GM12878 (cell line): ENCODE results near the gene MYO9B.

ENCODE experiments used
- CHD2 ChIP-seq: IDR thresholded peaks from 2 replicates; pipeline ENCODE4 v1.6.1; 2011; ENCODE audit warnings: low read depth, low read length, improper control_type of control experiment, borderline replicate concordance
- E2F4 ChIP-seq: IDR thresholded peaks from 2 replicates; pipeline ENCODE4 v1.6.1; 2012; ENCODE audit warnings: low read depth, low read length, improper control_type of control experiment
- EP300 ChIP-seq, 2 experiments: fragments of 150-350 bp in 1 of 2; IDR thresholded peaks; 2 replicates each; pipeline ENCODE4 v1.6.1; 2011 to 2012; ENCODE audit warnings: low read depth in 2 of 2, low read length in 2 of 2, borderline replicate concordance in 1 of 2, improper control_type of control experiment in 1 of 2, inconsistent platforms in 1 of 2; ENCODE audit not compliant: control insufficient read depth in 1 of 2
- NR2C1 ChIP-seq: fragments of 450-650 bp; IDR thresholded peaks from 2 replicates; pipeline ENCODE4 v1.6.1; 2017; ENCODE audit warnings: antibody characterized with exemption, mild to moderate bottlenecking, moderate library complexity
- PBX3 ChIP-seq: IDR thresholded peaks from 2 replicates; pipeline ENCODE4 v1.6.1; 2011; ENCODE audit warnings: mild to moderate bottlenecking, low read depth, low read length, moderate library complexity; ENCODE audit not compliant: insufficient replicate concordance
- SUZ12 ChIP-seq: fragments of 200-600 bp; sonication (generic); IDR thresholded peaks from one replicate; pipeline ENCODE4 v1.6.1; 2018; ENCODE audit warnings: antibody characterized with exemption, mild to moderate bottlenecking; ENCODE audit not compliant: unreplicated experiment
- ZBED1 ChIP-seq: IDR thresholded peaks from 2 replicates; pipeline ENCODE4 v1.6.1; 2016; ENCODE audit warnings: borderline replicate concordance

- TF ChIP-seq EP300 (IDR thresholded peaks at IDR 0.05; ENCODE audit: borderline replicate concordance in 1 of 2, control insufficient read depth in 1 of 2, low read depth in 2 of 2, low read length in 2 of 2) (no peak), E2F4 (no peak), ZBED1 (no peak), CHD2 (no peak), PBX3 (no peak), NR2C1 (no peak), SUZ12 (no peak)
Measured at GRCh38 chr19:17123041-17123440, 47.5 kb downstream of the MYO9B start.
